Stomach (tissue), 9 donors: Measurements from ENCODE around the gene FRMPD1. TPM values are rescaled to one million over a fixed set of nuclear protein-coding genes. Genes with fewer than 3 reads are reported as not detected.

ENCODE experiments used
- DNase-seq, 2 donors: peaks; one replicate each; pipeline versions ENCODE4 v3.0.0 to v3.0.0-alpha.2; 2013 to 2019
- H3K27ac ChIP-seq, 5 donors: fragments of 200-600 bp in 4 of 5; sonication (generic) in 4 of 5; one replicate each; pipeline ENCODE4 v1.5.1; 2013 to 2019; ENCODE audit warnings: mild to moderate bottlenecking in 1 of 5, moderate library complexity in 1 of 5
- H3K27me3 ChIP-seq, 3 donors: fragments of 200-600 bp; sonication (generic); one replicate each; pipeline ENCODE4 v1.5.1; 2017 to 2019; ENCODE audit warnings: mixed run types in 1 of 3
- H3K36me3 ChIP-seq, 4 donors: fragments of 200-600 bp; sonication (generic); 1 replicate in 3 of 4; 2 replicates in 1 of 4; pipeline ENCODE4 v1.5.1; 2016 to 2019
- H3K4me1 ChIP-seq, 4 donors: fragments of 200-600 bp; sonication (generic); one replicate each; pipeline ENCODE4 v1.5.1; 2016 to 2019
- H3K4me3 ChIP-seq, 4 donors: fragments of 200-600 bp; sonication (generic) in 3 of 4; one replicate each; pipeline ENCODE4 v1.5.1; 2016 to 2019; ENCODE audit warnings: mild to moderate bottlenecking in 1 of 4
- H3K9me3 ChIP-seq, 4 donors: fragments of 200-600 bp; sonication (generic); one replicate each; pipeline ENCODE4 v1.5.1; 2016 to 2019
- CTCF ChIP-seq, 7 experiments: fragments of 450-650 bp in 4 of 7; fragments of 200-600 bp in 3 of 7; sonication (generic) in 3 of 7; IDR thresholded peaks; one replicate each; pipeline ENCODE4 v1.5.1; 2016 to 2019; ENCODE audit warnings: antibody characterized with exemption in 7 of 7, control low read depth in 2 of 7, mild to moderate bottlenecking in 1 of 7
- EP300 ChIP-seq: sonication (generic); formaldehyde crosslinking; IDR thresholded peaks from one replicate; pipeline ENCODE4 v1.6.1; 2017; ENCODE audit warnings: antibody characterized with exemption
- POLR2A ChIP-seq, 4 donors: fragments of 450-650 bp; IDR thresholded peaks; one replicate each; pipeline ENCODE4 v1.6.1; 2016; ENCODE audit warnings: antibody characterized with exemption in 4 of 4, control low read depth in 2 of 4, mild to moderate bottlenecking in 1 of 4, moderate library complexity in 1 of 4
- POLR2AphosphoS5 ChIP-seq, 3 donors: sonication (generic); formaldehyde crosslinking; IDR thresholded peaks; one replicate each; pipeline ENCODE4 v1.6.1; 2016; ENCODE audit warnings: antibody characterized with exemption in 3 of 3
- WGBS, 5 donors: extraction: QIAGEN DNeasy Blood & Tissue Kit in 3 of 5; methylation state at CpG; one replicate each; pipeline versions ENCODE4 v1.1.5 to v1.1.7; 2013 to 2018; 5-methylcytosine and 5-hydroxymethylcytosine counted together
- intact Hi-C: fragments of 100-400 bp; cut with DNase I; formaldehyde crosslinking; loops from one replicate; pipeline ENCODE4 v1.15.1; 2023; ENCODE audit warnings: low total_unique reads
- polyA plus RNA-seq, 3 donors: library from polyadenylated mRNA; stranded (reverse); fragments of 200-250 nt; gene quantifications; one replicate each; pipeline ENCODE4 v1.2.3, GENCODE V29; 2013
- total RNA-seq, 5 donors: library from RNA; depleted of rRNA; stranded (reverse); fragments of >200 nt; gene quantifications; one replicate each; pipeline versions ENCODE4 v1.1.0 to v1.2.3, GENCODE V29; 2014 to 2016
- donor health status: healthy with polysubstance abuse.
- donor health status: Bipolar disorder and iron deficiency.
- donor health status: healthy.

FRMPD1 gene
- total and polyA plus RNA-seq, 8 donors: under 0.01 to 0.18 (median 0.10) TPM; not detected in 4

DNA sequence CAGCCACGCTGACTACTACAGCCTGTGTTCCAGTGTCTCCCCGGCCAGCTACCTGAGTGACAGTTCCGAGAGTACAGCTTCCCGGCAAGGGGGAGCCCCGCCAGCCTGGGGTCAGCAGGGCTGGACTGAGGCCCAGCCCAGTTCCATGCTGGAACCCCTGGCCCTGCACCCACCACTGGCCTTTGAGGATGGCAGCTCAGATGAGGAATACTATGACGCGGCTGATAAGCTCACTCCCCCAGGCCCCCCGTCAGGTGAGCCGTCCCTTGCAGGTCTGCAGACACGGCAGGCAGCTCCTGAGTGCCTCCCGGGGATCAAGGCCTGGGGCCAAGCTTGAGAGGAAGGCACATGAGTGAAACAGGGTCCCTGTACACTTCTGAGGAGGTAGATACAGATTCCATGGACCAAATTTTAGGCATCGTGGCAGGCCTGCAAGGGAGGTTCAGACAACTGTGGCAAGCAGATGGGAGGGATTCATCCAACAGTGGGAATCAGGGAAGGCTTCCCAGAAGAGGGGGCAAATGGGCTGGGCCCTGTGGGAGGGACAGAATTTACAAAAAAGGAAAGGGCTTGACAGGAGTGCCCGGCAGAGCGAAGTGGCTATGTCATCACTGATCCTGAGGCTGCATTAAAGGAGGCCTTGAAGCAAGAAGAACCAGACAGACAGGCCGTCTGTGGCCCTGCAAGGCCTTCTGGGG lies 90.0 kb downstream of the FRMPD1 start:
- H3K9me3 ChIP-seq: no peaks in the 10 kb centered on the region
- TF ChIP-seq POLR2A (IDR thresholded peaks at IDR 0.05) (no peak), CTCF (IDR thresholded peaks at IDR 0.05) (no peak), POLR2AphosphoS5 (IDR thresholded peaks at IDR 0.05) (no peak), EP300 (no peak)
- no peak for DNase-seq
- H3K27ac ChIP-seq: no peak overlapping the region
- 69 to 79% (median 76%) methylated on average over 13 to 15 of the region's 15 CpGs for whole genome bisulfite sequencing, 5 donors
- no peaks in the 10 kb centered on the region for H3K36me3 ChIP-seq
- intact Hi-C loops: no loop called here
- no peak overlapping the region for H3K4me3 ChIP-seq
- H3K27me3 ChIP-seq: no peaks in the 10 kb centered on the region
- H3K4me1 ChIP-seq: no peaks in the 10 kb centered on the region

DNA sequence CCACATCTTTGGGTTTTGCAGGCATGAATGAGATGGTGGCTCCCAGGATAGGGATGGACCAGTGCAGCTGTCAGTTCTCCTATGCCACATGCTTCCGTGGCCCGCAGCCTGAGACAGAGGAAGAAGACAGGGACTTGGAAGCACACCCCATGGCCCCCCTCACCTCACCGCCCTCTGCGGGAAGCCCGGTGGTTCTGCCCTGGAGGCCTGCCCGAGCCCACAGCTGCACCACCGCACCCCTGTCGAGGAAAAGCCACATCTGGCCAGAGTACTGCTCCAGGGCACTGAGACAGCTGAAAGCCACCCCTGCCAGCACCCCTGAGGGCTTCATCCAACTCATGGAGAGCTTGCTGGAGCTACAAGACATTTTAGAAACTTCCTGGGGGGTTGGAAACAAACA lies 95.2 kb downstream of the FRMPD1 start:
- Histone ChIP-seq H3K4me1 (no peaks in the 10 kb centered on the region), H3K36me3 (no peaks in the 10 kb centered on the region), H3K27ac (no peak overlapping the region), H3K9me3 (no peaks in the 10 kb centered on the region), H3K4me3 (no peak overlapping the region), H3K27me3 (no peaks in the 10 kb centered on the region)
- TF ChIP-seq EP300: no peak
- TF ChIP-seq CTCF (IDR thresholded peaks at IDR 0.05): no peak
- no peak for TF ChIP-seq POLR2A (IDR thresholded peaks at IDR 0.05)
- no peak for TF ChIP-seq POLR2AphosphoS5 (IDR thresholded peaks at IDR 0.05)
- no peak for DNase-seq
- intact Hi-C loops: no loop called here
- 70 to 93% (median 81%) methylated on average over 2 to 8 of the region's 8 CpGs for WGBS, 5 donors

GRCh38 chr9:37746448-37747270 lies 95.9 kb downstream of the FRMPD1 start:
- 67 to 79% (median 75%) methylated on average over 14 to 24 of the region's 24 CpGs for WGBS, 5 donors
- no peaks in the 10 kb centered on the region for H3K36me3 ChIP-seq
- no peak overlapping the region for H3K27ac ChIP-seq
- TF ChIP-seq POLR2AphosphoS5 (IDR thresholded peaks at IDR 0.05): no peak
- no peak for TF ChIP-seq EP300
- TF ChIP-seq POLR2A (IDR thresholded peaks at IDR 0.05): no peak
- TF ChIP-seq CTCF (IDR thresholded peaks at IDR 0.05): no peak
- H3K9me3 ChIP-seq: no peaks in the 10 kb centered on the region
- no peaks in the 10 kb centered on the region for H3K27me3 ChIP-seq
- DNase-seq: no peak
- H3K4me1 ChIP-seq: no peaks in the 10 kb centered on the region
- intact Hi-C loops: no loop called here
- H3K4me3 ChIP-seq: no peak overlapping the region

GRCh38 chr9:37747271-37747753 lies 96.6 kb downstream of the FRMPD1 start:
- WGBS, 5 donors: 26 to 37% (median 27%) methylated on average over 3 of the region's 3 CpGs
- Histone ChIP-seq H3K36me3 (no peaks in the 10 kb centered on the region), H3K9me3 (no peaks in the 10 kb centered on the region), H3K27ac (no peak overlapping the region), H3K4me3 (no peak overlapping the region), H3K4me1 (no peaks in the 10 kb centered on the region), H3K27me3 (no peaks in the 10 kb centered on the region)
- DNase-seq: peak; percentile 67 to 85
- TF ChIP-seq EP300: no peak
- TF ChIP-seq POLR2AphosphoS5 (IDR thresholded peaks at IDR 0.05): peak in 1 of 3 donors; percentile 19
- TF ChIP-seq CTCF (IDR thresholded peaks at IDR 0.05): peak in 5 of 7 experiments; percentile 58 to 93 (median 81)
- TF ChIP-seq POLR2A (IDR thresholded peaks at IDR 0.05): no peak
- intact Hi-C loops: no loop called here
